ENCODE results near the gene UBE4B.

The UBE4B gene

DNA sequence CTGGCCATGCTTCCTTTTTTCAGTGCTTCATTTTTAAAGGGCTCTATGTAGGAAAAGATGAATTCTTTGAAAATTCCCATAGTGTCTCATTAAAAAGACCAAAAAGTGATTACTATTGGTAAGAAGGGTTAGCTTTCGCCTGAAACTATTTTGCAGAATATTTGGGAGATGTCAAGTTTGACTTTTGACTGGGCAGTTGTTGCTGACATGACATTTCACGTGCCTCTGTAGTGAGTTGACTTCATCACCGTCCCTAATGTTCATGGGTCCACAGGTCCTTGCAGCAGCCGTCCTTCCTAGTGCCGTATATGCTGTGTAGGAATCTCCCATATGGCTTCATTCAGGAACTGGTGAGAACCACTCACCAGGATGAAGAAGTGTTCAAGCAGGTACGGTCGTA lies 88.9 kb downstream of the UBE4B start:
- no peak for DNase-seq

DNA sequence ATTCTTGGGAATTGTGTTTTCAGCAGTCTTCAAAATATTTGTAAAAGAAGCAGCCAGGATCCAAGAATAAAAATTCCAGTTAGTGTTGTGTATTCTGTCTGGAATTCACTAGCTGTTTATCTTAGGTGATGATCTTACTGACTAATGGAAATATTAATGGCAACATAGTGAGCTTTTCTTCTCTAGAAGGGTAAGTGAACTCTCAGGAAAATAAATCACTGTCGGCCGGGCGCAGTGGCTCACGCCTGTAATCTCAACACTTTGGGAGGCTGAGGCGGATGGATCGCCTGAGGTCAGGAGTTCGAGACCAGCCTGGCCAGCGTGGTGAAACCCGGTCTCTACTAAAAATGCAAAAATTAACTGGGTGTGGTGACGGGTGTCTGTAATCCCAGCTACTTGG lies 90.2 kb downstream of the UBE4B start:
- no peak for DNase-seq

DNA sequence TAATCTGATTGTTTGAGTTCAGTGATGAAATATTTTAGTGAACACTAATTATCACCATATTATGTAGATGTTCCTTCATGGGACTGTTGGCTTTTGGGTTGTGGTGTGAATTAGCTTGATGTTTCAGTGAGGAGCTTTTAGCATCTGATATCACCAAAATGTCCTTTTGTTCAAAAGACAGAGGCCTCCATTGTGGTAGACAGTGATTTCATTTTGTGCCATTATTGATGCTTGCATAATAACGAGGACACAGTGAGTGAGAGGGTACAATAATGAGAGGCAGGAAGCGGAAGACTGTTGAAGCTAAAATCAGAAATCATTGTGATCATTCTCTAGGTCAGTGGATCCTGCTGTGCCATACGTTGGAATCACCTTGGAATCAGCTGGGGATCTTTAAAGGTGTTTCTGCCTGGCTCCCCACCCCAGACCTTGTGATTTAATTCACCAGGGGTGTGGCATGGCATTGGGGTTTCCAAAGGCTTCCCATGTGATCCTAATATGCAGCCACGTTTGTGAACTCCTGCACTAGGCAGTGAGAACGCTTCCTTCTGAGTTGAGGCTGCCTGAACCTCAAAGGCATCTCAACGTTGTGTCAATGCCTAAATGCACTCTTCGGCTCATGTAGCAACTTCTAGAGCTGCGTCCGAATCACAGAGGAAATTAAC lies 95.5 kb downstream of the UBE4B start:
- DNase-seq: no peak

DNA sequence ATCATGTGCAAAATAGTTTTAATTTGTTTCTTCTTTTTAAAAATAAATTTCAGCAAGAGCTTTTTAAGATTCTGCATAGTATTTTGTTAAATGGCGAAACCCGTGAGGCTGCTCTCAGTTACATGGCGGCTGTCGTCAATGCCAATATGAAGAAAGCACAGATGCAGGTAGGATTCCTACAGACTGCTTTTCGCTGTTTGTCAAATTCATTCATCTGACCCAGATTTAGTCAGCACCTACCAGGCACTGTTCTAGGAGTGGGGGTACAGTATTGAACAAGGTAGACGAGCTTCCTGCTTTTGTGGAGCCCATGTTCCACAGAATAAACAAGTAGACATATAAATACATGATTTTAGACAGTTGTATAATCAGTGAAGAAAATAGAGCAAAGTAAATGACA lies 99.6 kb downstream of the UBE4B start:
- DNase-seq: no peak

DNA sequence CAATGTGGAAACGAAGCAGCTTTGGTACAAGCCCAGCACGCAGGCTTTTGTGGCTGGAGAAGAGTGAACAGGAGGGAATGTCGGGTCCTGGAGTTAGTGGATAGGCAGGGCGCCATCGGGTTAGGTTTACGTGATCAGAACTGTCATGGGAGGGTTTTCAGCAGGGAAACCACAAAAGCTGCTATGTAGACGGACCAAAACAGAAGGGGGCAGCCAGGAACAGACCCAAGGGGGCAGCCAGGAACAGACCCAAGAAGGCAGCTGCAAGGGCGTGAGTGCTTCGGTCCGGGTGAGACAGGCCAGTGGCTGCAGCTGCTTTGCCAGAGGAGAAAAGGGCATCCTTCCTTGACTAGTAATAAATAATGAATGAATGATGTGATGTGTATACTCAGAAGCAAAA lies 100.1 kb downstream of the UBE4B start:
- no peak for DNase-seq

DNA sequence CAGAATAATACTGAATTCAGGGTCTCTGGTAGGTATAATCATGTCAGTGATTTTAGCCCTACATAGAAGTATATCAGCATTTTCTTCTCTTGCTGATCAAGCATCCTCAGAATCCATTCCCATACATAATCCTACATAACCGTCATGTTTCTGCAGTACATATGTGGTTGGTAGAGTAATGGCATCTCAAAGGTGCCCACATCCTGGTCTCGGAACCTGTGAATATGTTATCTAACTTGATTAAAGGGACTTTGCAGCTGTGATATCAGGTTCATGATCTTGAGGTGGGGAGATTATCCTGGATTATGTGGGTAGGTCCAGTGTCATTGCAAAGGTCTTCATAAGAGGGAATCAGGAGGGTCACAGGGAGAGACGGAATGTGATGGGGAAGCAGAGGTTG lies 108.2 kb downstream of the UBE4B start:
- no peak for DNase-seq

DNA sequence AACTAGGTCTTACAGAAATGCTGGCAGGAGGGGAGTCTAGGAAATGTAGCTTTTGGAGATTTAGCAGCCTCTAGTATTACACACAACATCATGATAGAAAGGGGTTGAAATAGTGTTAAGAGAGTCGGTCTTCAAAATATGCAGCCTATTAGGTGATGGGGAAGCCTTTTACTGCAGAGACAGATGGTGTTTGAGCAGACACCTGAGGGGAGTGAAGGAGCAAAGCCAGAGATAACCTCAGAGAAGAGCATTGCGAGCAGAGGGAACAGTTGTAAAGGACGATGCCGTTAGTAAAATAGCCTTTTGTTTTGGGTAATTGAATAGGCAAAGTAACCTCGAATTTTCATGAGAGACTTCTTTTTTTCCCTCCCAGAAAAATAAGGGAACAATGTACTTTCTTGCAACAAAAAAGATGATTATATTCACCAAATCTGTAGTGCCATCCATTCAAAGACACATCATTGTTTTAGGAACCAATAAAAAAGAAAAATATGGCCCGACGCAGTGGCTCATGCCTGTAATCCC lies 111.3 kb downstream of the UBE4B start:
- no peak for DNase-seq

DNA sequence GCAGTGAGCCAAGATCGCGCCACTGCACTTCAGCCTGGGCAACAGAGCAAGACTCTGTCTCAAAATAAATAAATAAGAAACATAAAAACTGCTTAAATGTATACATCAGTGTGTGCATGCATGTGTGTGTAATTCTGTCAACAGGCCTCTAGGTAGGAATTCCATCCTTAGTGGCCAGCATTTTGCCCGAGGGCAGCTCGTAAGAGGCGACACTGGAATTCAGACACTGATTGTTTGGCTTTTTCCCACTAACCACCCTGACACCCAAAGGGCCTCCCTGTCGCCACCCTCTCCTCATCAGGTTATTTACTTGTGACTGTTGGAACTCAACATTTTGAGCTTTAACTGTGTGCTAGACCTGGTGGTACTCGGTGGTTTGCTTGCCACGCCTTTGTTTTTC lies 113.6 kb downstream of the UBE4B start:
- DNase-seq: no peak

DNA sequence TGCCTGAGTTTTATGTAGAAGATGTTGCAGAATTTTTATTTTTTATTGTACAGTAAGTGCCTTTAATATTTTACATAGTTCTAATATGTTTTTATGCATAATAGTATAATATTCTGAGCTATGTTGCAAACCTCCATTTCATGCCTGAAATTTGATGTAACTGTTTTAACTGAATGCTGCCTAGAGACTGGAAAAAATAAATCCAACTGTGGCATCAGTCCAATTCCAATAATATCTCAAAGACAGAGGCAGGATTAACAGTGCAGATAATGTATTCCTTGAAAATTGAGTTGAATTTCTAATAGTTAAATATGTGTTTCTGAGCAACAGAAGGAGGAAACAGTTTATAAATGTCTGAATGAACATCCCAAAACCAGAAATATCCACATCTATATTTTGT lies 116.5 kb downstream of the UBE4B start:
- no peak for DNase-seq

DNA sequence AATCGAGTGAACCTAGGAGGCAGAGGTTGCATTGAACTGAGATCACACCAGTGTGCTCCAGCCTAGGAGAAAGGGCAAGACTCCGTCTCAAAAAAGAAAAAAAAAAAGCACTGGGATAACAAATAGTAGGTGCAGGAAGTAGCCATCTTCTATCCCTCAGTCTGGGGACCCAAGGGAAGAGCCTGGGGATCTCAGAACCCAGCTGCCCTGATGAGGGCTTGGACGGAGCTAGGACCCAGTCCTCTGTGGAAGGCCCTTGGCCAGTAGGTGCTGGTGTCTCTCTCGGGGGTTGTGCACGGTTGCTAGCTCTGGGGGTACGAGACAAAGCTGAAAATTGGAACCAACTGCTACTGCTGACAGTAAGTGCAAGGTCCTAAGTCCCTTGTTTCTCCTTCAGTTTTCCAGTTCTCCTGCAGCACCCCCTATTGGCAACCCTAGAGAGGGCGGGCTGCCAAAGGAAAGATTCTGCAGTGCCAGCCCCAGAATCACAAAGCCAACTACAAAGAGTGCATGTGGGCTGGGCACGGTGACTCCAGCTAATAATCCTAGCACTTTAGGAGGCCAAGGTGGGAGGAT lies 120.0 kb downstream of the UBE4B start:
- no peak for DNase-seq

DNA sequence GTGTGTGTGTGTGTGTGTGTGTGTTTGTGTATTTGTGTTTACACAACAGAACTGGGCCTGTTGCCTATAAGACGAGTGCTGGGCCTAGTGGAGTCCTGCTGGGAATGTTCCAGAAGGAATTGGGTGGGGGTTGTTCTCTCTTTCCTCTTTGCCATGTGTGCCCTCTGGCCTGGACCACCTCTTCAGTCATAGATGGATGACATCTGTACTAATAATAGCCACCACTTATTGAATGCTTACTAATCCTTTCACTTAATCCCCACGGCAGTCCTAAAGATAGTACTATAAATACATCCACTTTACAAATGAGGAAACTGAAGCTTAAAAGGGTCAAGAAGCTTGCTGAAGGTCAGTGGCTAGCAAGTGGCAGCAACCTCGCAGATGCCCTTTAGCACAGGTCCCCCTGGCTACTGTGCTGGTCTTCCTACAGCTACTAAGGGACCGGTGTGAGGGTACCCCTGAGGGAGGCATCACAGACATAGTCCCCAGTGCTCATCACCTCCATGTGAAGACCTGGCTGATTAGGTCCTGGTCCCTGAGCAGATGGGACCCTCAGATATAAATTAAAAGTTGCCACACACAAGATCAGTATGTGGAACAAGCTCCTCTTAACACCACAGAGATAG lies 122.4 kb downstream of the UBE4B start:
- DNase-seq: no peak

DNA sequence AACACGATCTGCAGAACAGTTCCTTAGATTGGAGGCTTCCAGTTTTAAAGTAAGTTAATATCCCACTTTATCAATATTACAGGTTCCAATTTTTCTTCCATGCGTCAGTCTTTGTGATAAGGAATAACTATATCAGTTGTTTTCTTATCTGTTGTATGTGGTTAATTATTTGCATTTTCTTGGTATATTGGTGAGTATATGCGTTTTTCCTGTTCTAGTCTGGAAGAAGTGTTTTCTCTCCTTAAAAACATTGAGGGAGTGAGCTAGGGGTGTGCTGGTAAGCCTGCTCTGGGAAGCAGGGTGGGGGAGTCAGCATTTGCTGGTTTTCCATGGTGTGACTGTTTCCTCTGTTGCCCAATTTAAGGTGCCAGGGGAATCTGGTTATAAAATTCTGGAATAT lies 127.4 kb downstream of the UBE4B start:
- DNase-seq: no peak

DNA sequence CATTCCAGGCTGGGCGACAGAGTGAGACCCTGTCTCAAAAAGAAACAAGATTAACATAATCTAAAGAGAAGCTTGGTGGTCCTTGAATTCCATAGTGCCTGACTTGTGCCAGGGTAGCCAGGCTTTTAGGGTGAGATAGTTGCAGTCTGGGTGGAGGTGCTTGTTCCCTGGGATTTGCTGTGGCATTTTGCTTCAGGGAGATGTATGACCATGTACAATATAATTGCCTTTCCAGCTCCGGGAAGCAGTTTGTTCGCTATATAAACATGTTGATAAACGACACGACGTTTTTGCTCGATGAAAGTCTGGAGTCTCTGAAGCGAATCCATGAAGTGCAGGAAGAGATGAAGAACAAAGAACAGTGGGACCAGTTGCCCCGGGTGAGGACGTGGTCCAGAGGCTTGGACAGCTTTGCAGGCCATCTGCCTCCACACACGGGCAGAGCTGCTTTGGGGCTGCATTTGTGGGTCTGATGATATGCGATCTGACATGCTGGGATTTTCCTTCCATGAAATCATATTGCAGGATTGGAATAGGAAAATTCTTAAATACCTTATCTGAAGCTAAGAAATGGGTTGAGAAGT lies 128.2 kb downstream of the UBE4B start:
- DNase-seq: no peak

DNA sequence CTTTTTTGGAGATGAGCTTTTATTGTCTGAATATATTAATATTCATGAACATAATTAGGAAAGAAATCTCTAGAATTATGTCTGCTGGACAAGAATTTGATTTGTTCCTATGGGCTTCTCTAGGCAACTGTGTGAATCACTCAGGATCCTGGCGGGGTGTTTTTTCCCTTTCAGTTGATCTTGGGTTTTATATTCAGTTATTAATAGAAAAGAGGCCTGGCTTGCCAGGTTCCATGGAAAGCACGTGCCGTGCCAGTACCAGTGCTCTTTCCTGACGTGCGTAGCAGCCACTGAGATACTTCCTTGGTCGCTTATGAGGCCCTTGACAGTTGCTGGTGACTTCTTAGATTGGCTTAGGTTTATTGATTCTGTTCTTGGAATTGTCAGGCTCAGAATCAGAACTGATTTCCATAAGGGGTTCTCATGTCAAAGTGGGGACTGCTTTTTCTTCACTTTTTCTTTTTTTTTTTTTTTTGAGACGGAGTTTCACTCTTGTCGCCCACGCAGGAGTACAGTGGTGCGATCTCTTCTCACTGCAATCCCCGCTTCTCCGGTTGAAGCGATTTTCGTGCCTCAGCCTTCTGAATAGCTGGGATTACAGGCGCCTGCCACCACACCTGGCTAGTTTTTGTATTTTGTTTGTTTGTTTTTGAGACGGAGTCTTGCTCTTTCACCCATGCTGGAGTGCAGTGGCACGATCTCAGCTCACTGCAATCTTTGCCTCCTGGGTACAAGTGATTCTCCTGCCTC lies 129.0 kb downstream of the UBE4B start:
- no peak for DNase-seq

DNA sequence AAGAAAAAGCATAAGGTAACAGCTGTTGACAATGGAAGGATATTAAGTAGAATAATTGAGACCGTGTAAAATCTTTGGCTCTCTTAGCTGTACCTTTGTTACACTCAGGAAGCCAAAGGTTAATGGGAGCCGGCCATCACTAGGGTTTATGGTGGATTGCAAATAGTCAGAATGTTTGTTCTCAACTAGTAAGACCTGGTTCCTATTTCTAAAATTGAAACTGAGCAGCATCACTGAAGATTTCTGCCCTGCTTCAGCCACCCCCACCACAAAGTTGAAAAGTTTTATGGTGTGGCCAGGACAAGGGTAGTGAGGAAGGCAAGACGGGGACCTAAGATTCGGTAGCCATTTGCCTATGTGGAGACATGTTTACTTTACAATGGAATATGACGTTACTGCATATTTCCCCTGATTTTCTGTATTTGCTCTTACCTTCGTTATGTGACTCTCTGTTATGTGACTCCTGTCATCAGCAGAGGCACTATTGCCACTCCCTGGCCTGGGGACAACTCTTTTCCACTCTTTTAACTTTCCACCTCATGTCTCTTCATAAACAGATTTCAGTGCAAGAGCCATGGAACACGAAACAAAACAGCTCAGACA lies 136.3 kb downstream of the UBE4B start:
- DNase-seq: no peak

DNA sequence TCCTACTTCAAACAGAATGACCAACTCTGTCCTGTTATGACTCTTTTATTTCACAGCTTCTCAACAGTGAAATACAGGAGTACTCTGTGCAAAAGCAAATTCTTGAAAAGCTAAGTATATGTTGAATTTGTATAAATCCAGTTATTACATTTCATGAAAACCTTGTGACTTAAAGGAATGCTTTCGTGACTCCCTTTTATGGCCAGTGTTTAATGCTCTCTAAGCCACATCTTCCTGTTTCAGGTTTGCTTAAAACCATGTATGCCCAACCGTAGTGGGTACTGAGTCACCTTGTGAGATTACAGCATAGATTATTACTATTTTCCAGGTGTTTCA lies 137.4 kb downstream of the UBE4B start:
- no peak for DNase-seq

DNA sequence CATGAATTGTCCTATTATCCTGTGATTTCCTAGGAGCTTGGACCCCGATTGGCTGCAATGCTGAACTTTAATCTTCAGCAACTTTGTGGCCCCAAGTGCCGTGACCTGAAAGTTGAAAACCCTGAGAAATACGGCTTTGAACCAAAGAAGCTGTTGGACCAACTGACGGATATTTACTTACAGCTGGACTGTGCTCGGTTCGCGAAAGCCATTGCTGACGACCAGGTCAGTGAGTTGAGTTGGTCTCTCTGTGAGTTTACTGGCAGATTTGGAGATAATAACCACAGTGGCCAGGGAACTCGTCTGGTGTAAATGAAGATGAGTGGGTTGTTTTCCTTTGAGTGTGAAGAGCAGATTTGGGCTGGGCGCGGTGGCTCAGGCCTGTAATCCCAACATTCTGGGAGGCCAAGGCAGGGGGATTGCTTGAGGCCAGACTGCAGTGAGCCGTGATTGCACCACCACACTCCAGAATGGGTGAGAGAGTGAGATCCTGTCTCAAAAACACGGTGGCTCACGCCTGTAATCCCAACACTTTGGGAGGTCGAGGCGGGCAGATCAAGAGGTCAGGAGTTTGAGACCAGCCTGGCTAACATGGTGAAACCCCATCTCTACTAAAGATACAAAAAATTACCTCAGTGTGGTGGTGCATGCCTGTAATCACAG lies 138.5 kb downstream of the UBE4B start:
- DNase-seq: no peak

DNA sequence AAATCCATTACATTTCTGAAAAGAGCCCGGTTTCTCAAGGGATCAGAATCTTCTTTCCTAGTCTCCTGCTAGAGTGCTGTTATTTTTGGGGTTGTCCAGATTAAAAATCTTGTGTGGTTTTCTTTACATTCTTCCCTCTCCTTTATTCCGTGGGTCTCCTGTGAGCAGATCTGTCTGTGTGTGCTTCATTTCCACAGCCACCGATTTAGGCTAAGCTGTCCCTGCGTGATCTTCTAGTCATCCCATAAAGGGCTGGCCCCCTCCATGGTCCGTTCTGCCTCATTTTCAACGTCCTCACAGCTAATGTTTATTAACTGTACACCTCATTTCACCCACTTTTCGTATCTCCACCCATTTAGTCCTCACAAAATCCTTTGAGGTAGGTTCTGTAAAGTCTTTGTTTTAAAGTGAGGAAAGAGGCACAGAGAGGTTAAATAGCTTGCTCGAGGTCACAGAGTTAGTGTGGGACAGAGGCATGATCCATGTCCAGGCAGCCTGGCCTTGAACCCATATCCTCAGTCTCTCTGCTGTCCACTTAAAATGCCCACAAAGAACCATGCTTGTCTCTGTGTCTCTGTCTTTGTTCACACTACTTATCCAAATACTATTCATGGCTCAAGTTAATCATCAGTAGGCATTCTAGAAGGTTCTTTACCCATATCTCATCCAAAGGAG lies 139.4 kb downstream of the UBE4B start:
- no peak for DNase-seq

DNA sequence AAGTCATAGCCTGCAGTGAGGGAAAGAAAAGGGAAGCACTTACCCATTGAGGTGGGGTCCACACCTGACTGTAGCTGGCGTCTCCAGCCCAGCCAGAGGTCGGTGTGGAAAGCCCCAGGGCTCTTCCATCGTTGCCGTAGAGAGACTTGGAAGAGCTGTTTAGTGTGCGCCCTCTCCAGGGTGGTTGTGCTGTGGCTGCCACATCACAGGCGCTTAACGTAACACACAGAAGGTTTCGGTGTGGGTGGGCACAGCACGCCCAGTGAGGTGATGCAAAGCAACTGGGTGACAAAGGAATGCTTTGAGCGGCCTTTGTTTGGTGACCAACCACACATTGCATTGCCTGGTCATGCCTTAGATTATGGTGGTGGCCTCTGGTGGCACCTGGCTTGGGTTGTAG lies 140.8 kb downstream of the UBE4B start:
- DNase-seq: no peak

DNA sequence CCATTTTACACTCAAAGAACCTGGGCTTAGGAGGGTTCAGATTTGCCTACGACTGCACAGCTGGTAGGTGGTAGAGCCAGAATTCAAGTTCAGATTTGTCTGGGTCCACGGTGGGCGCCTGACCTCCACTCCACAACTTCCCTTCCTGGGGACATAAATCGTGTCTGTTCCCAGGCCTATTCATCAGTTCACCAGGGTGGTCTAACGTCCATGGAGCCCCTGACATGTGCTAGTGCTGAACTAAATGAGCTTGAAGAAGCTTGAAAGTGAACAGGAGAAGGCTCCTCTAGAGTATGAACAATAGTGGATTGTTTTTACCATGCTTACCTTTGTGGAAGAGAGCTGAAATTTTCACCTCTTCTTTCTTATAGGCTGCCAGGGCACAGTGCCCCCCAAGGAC lies 145.1 kb downstream of the UBE4B start:
- DNase-seq: no peak

DNA sequence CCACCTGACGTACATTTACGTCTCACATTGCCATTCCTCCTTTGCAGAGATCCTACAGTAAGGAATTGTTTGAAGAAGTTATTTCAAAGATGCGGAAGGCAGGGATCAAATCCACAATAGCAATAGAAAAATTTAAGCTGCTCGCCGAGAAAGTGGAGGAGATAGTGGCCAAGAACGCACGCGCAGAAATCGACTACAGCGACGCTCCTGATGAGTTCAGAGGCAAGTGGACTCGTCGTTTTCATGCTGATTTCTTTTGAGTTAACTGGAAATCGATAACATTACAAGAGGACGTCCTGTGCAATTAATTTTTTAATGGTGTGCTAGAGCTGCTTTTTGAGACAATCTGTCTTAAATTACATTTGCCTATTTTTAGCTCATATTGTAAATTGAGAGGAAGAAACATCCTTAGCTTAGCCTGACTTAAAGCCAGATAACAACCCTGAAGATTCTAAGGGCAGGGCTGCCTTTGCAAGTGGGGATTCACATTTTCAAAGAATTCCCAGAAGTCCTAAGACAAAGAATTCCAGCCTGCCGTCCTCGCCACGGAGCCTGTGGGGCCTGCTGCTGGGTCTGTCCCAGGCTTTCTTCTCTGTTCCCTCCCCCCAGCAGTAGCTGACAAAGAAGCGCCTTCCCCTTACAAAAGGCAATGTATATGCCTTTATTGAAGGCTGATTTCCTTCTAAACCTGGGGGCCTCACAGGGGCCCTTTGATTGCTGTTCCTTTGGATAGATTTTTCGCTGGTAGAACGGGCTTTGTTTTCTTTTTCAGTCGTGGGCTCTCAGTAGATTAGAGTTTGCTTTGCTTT lies 146.0 kb downstream of the UBE4B start:
- DNase-seq: no peak

All from NCI-H187 treated with DMSO at 0.1 percent for 48 hours (cell line).